K562 (cell line): ENCODE measurements around the gene ANO3. TPM values are rescaled to one million over a fixed set of nuclear protein-coding genes. Genes with fewer than 3 reads are reported as not detected.

Experiments
- ATAC-seq: fragments of 200-7000 bp; cut with Tn5 transposase; 3 replicates; pipeline ENCODE4 v1.9.1; 2020; ENCODE audit warnings: moderate library complexity
- BruUV-seq: library from RNA; stranded (reverse); fragments of 400-500 nt; replicated peaks from 2 replicates; lab custom pipeline; 2021; lab: Mats Ljungman, UMichigan
- CTCF ChIA-PET: fragments of 300-600 bp; formaldehyde crosslinking; extraction: SDS; loops from one replicate; lab custom pipeline; 2021; ENCODE audit warnings: low intra/inter-chr PET ratio; lab: Yijun Ruan, JAX
- POLR2A ChIA-PET: fragments of 300-600, 350-650 bp; sonication (Branson Sonifier 250); formaldehyde crosslinking; extraction: SDS; loops from one replicate; lab custom pipeline; 2021; ENCODE audit warnings: antibody characterized with exemption, inconsistent platforms; lab: Yijun Ruan, JAX
- DNase-seq, 4 experiments: peaks; one replicate each; pipeline versions ENCODE4 v3.0.0 to v3.0.0-alpha.2; 2011 to 2018; ENCODE audit warnings: low spot score in 3 of 4, mixed read lengths in 3 of 4; ENCODE audit errors: extremely low read depth in 1 of 4
- FAIRE-seq: peaks from 2 replicates; lab custom pipeline; 2011; peaks lifted over from hg19 to GRCh38; lab: Jason Lieb, UNC
- H2AFZ ChIP-seq: 2 replicates; pipeline ENCODE4 v1.6.0; 2011; ENCODE audit warnings: low read depth, low read length, control low read depth, inconsistent platforms
- H3K27ac ChIP-seq: fragments of 200-600 bp; 3 replicates; pipeline ENCODE4 v1.8.0; 2011; ENCODE audit warnings: low read depth, mild to moderate bottlenecking, control low read depth, inconsistent platforms, low read length, moderate library complexity, mixed read lengths; ENCODE audit errors: extremely low read depth
- H3K27me3 ChIP-seq, 2 experiments: fragments of 300-600 bp in 1 of 2; 2 replicates in 1 of 2; 3 replicates in 1 of 2; pipeline versions ENCODE4 v1.6.0 to v1.8.0; 2011; ENCODE audit warnings: inconsistent platforms in 2 of 2, low read length in 2 of 2, mild to moderate bottlenecking in 1 of 2, mixed read lengths in 1 of 2, moderate library complexity in 1 of 2; ENCODE audit not compliant: control insufficient read depth in 2 of 2, insufficient read depth in 2 of 2
- H3K36me3 ChIP-seq: fragments of 300-600 bp; 3 replicates; pipeline ENCODE4 v1.8.0; 2011; ENCODE audit warnings: mild to moderate bottlenecking, low read length, inconsistent platforms; ENCODE audit not compliant: control insufficient read depth, insufficient read depth
- H3K4me1 ChIP-seq, 2 experiments: fragments of 200-600 bp in 1 of 2; replicated peaks in 1 of 2; 2 replicates in 1 of 2; 3 replicates in 1 of 2; pipeline versions ENCODE4 v1.5.1 to v1.8.0; 2011; ENCODE audit warnings: inconsistent platforms in 2 of 2, low read length in 2 of 2, mild to moderate bottlenecking in 1 of 2, mixed read lengths in 1 of 2, moderate library complexity in 1 of 2; ENCODE audit not compliant: control insufficient read depth in 2 of 2, insufficient read depth in 2 of 2
- H3K4me2 ChIP-seq: 2 replicates; pipeline ENCODE4 v1.6.1; 2011; ENCODE audit warnings: low read length, control low read depth, inconsistent platforms, mixed read lengths; ENCODE audit not compliant: insufficient read depth
- H3K4me3 ChIP-seq: fragments of 200-600 bp; sonication (generic), shearing (Covaris generic); 2 replicates; pipeline ENCODE4 v1.5.1; 2016; ENCODE audit warnings: control low read depth, inconsistent platforms
- H3K79me2 ChIP-seq: fragments of 200-600 bp; 3 replicates; pipeline ENCODE4 v1.8.0; 2011; ENCODE audit warnings: low read length, inconsistent platforms; ENCODE audit not compliant: control insufficient read depth, insufficient read depth
- H3K9ac ChIP-seq, 2 experiments: 2 replicates each; pipeline versions ENCODE4 v1.6.0 to v1.6.1; 2011; ENCODE audit warnings: low read depth in 2 of 2, low read length in 2 of 2, control low read depth in 1 of 2, inconsistent platforms in 1 of 2, mild to moderate bottlenecking in 1 of 2, mixed read lengths in 1 of 2; ENCODE audit not compliant: insufficient read depth in 1 of 2
- H3K9me1 ChIP-seq: one replicate; pipeline ENCODE4 v1.6.0; 2011; ENCODE audit warnings: inconsistent platforms, mild to moderate bottlenecking, low read length, moderate library complexity; ENCODE audit not compliant: control insufficient read depth, insufficient read depth
- H3K9me3 ChIP-seq: replicated peaks from 2 replicates; pipeline ENCODE4 v1.5.1; 2011; ENCODE audit warnings: low read depth, low read length, inconsistent platforms; ENCODE audit not compliant: control insufficient read depth, insufficient read depth
- H4K20me1 ChIP-seq: replicated peaks from 2 replicates; pipeline ENCODE4 v1.6.1; 2011; ENCODE audit warnings: low read length, inconsistent platforms, mixed read lengths; ENCODE audit not compliant: control insufficient read depth, insufficient read depth
- MYBL2 ChIP-seq, 2 experiments: fragments of 450-650 bp in 1 of 2; sonication (generic) in 1 of 2; formaldehyde crosslinking in 1 of 2; IDR thresholded peaks; 2 replicates each; pipeline versions ENCODE4 v1.6.1 to v1.8.1; 2017 to 2022; ENCODE audit warnings: borderline replicate concordance in 1 of 2, inconsistent platforms in 1 of 2, low read depth in 1 of 2, mild to moderate bottlenecking in 1 of 2, missing genetic modification reagents in 1 of 2, moderate library complexity in 1 of 2
- PRMT5 ChIP-seq: sonication (generic); formaldehyde crosslinking; IDR thresholded peaks from 2 replicates; pipeline ENCODE4 v1.5.0; 2020; ENCODE audit warnings: missing genetic modification reagents
- SAFB ChIP-seq: fragments of 200-400 bp; formaldehyde crosslinking; IDR thresholded peaks from 2 replicates; pipeline ENCODE4 v1.6.1; 2017; ENCODE audit warnings: low read depth, low read length, borderline replicate concordance
- TARDBP ChIP-seq: fragments of 450-650 bp; IDR thresholded peaks from 2 replicates; pipeline ENCODE4 v1.6.1; 2016
- ZBTB26 ChIP-seq: fragments of 450-650 bp; formaldehyde crosslinking; IDR thresholded peaks from 2 replicates; pipeline ENCODE4 v1.4.0; 2022; ENCODE audit warnings: missing genetic modification characterization
- ZNF436 ChIP-seq: fragments of 250-450, 450-650 bp; sonication (Bioruptor Pico); formaldehyde crosslinking; IDR thresholded peaks from 2 replicates; pipeline ENCODE4 v1.7.0; 2020; ENCODE audit warnings: mild to moderate bottlenecking
- ZNF75A ChIP-seq: fragments of 450-650 bp; formaldehyde crosslinking; IDR thresholded peaks from 2 replicates; pipeline ENCODE4 v1.4.0; 2020; ENCODE audit warnings: mild to moderate bottlenecking
- WGBS: fragments of 100-300 bp; shearing (Covaris generic); methylation state at CpG from one replicate; pipeline ENCODE4 v1.1.6; 2016; ENCODE audit warnings: low coverage, mixed read lengths; ENCODE audit not compliant: insufficient coverage; ENCODE audit errors: missing lambda C conversion rate; 5-methylcytosine and 5-hydroxymethylcytosine counted together
- in situ Hi-C: fragments of 300-500 bp; cut with MboI; formaldehyde crosslinking; loops from 4 replicates; pipeline ENCODE4 v1.15.0; 2018; ENCODE audit warnings: inconsistent platforms, mixed read lengths
- intact Hi-C: fragments of 100-400 bp; cut with micrococcal nuclease; formaldehyde crosslinking; loops from 2 replicates; pipeline ENCODE4 v1.14.2; 2022
- polyA plus RNA-seq, 8 experiments: library from polyadenylated mRNA; depleted of rRNA in 4 of 8; stranded (reverse) in 5 of 8; unstranded in 3 of 8; fragments of >200 nt; fragmentation: Nextera tagmentation in 2 of 8; fragmentation: Illumina TruSeq in 1 of 8; extraction: Ambion mirVana in 2 of 8; extraction: Trizol in 1 of 8; gene quantifications; 2 replicates each; pipeline versions ENCODE4 v1.2.1 to v1.2.3, GENCODE V29; 2011 to 2014; ENCODE audit warnings: inconsistent platforms in 1 of 8, missing spikeins in 1 of 8
- total RNA-seq, 7 experiments: library from RNA; depleted of rRNA in 6 of 7; stranded (reverse); fragments of >200 nt in 6 of 7; fragmentation: Illumina TruSeq in 2 of 7; extraction: Trizol in 2 of 7; gene quantifications; 2 replicates each; pipeline versions ENCODE4 v1.2.1 to v1.2.3, GENCODE V29; 2011 to 2021; ENCODE audit warnings: low replicate concordance in 1 of 7

Gene ANO3
- total and polyA plus RNA-seq, 9 of the 15 experiments (the other 6 are each of a cell fraction or from before 2014, with no cell fraction given): 0.01 to 0.13 (median 0.04) TPM; not detected in 1

DNA sequence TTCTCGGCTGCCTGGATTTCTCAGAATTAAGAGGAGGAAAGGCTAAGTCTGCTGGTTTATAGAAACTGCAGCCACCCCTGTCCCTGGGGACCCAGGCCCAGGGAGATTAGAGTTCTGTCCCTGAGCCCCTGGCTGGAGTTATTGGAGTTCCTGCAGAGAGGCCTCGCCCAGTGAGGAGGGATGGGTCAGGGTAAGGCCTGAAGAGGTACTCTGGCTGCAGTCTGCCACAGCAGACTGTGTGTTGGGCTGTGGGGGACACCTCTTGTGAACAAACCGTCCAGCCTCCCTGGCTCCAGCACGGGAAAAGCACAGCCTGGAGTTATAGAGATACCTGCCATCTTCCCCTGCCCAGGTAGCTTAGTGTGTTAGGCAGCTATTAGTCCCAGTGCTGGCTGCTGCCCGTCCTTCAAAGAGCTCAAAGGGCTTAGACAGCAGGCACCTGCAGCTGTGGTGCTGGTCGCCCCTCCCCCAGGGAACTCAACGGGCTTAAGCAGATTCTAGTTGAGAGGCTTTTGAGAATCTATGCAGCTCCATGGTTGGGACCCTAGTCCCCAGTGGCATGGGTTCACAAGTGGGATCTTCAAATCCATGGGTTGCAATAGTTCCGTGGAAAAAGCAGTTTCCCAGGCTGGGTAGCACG is 276.7 kb downstream of the ANO3 start:
- POLR2A ChIA-PET: no interaction called here
- no peak overlapping the region for H3K4me3 ChIP-seq

More for the DNA sequence above, 276.7 kb downstream of the ANO3 start:
- Histone ChIP-seq H3K4me1 (no peaks in the 10 kb centered on the region), H4K20me1 (no peaks in the 10 kb centered on the region), H3K4me2 (no peak overlapping the region), H3K27me3 (no peaks in the 10 kb centered on the region), H3K9ac (no peak overlapping the region), H3K36me3 (no peaks in the 10 kb centered on the region), H3K27ac (no peak overlapping the region), H2AFZ (no peak overlapping the region), H3K79me2 (no peaks in the 10 kb centered on the region), H3K9me1 (no peaks in the 10 kb centered on the region), H3K9me3 (no peaks in the 10 kb centered on the region)
- no peak for ATAC-seq
- TF ChIP-seq SAFB (no peak), ZNF436 (no peak), ZBTB26 (CRISPR knock-in tag) (no peak), MYBL2 (IDR thresholded peaks at IDR 0.05; ENCODE audit: low read depth) (no peak), MYBL2 (CRISPR knock-in tag; IDR thresholded peaks at IDR 0.05; ENCODE audit: borderline replicate concordance) (no peak), TARDBP (no peak), PRMT5 (CRISPR knock-in tag) (no peak), ZNF75A (no peak)
- BruUV-seq: no TSS peak
- FAIRE-seq: no peak
- in situ Hi-C loops (no loop called here), intact Hi-C loops (no loop called here)
- CTCF ChIA-PET: no interaction called here
- 1% methylated on average over 8 of the region's 9 CpGs for WGBS
- no peak for DNase-seq
